HuH-7 (cell line): ENCODE measurements around the gene SYP.
"Not testable (repeated sequence)": the region's sequence is repeated elsewhere in the genome, so short reads cannot be mapped to it uniquely, and the experiment has no call there.

ENCODE experiments used
- DNase-seq: peaks from one replicate; pipeline ENCODE4 v3.0.0; 2011; ENCODE audit warnings: low spot score

SYP gene

GRCh38 chrX:49166914-49167739 is 32.9 kb downstream of the SYP start:
- DNase-seq = no peak

GRCh38 chrX:49165901-49166881 is 33.8 kb downstream of the SYP start:
- DNase-seq = no peak

- DNase-seq = no peak
Measured at GRCh38 chrX:49164589-49165360, 35.2 kb downstream of the SYP start.

- peak; percentile 99 for DNase-seq
Measured at GRCh38 chrX:49163555-49164419, 36.2 kb downstream of the SYP start.

GRCh38 chrX:49162620-49163019 is 37.4 kb downstream of the SYP start, which contains the start of gene MAGIX:
TSS of gene MAGIX (plus strand) at chrX:49162758. CDS start at chrX:49162890, 132 bp downstream.
- no peak for DNase-seq

- no peak for DNase-seq
Measured at GRCh38 chrX:49161632-49162031, 38.4 kb downstream of the SYP start.

GRCh38 chrX:49160908-49161307 is 39.1 kb downstream of the SYP start:
- no peak for DNase-seq

DNA sequence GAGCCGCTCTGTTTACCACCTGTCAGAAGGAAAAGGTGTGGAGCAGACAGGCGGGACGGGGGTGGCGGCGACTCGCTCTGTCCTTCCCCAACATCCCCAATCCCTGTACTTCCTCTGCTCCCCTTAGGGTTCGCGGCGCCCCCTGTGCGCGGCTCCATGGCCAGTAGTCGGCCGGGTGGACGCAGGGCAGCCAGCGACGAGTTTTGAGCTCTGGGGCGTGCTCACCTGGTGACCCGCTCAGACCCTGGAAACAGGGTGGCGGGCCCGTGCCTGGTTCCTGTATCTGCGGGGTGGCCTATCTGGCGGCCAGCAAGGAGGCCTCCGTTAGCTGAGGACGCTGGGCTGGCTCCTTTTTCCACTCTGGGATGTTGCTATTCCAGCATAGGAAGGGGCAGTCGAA is 42.8 kb downstream of the SYP start:
- DNase-seq = no peak

DNA sequence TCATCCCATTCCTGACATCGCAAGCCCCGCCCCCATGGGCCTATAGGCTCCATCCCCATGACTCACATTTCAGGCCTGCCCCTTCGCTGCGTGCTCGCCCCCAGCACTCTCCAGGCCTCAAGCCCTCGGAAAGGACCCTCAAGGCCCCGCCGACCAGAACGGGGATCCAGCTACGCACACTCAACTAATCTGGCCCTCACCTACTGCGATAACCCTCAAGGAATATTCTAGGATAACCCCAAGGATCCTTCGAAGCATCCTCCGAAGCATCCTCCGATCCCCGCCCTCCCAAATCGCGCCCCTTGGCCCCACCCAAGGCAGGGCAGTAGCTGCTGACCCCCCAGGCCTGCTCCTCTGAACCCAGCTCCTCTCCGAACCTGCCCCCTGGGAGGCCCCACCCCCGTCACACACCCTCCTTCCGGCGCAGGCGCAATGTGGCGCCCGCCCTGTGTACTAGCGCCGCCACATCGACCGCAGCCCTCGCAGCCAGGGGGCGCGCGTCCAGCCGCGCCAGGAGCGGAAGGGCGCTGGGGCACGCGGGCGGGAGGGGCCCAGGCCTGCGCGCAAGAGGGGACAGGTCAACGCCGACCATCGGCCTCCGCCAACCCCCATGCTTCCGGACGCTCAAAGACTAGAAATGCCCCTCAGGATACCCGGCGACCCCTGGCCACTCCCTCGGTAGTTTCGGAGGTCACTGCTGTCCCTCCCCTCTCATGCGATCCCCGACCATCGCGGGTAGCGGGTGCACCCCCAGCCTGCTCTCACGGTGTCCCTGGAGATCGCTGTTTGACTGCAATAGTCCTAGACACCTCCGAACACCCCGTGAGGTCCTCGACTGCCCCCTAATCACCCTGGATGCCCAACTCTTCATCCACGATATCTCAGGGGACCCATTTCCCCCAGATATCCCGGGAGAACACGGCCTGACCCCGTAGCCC is 43.8 kb downstream of the SYP start:
- DNase-seq = peak; percentile 68

GRCh38 chrX:49155243-49155899 is 44.6 kb downstream of the SYP start:
- DNase-seq = no peak

- no peak for DNase-seq
Measured at GRCh38 chrX:49153467-49153866, 46.5 kb downstream of the SYP start.

DNA sequence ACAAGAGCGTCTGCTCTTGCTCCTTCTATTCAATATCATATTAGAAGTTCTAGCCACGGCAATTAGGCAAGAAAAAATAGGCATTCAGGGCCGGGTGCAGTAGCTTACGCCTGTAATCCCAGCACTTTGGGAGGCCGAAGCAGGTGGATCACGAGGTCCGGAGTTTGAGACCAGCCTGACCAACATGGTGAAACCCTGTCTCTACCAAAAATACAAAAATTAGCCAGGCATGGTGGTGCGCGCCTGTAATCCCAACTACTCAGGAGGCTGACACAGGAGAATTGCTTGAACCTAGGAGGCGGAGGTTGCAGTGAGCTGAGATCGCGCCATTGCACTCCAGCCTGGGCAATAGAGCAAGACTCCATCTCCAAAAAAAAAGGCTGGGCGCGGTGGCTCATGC is 50.7 kb downstream of the SYP start:
- DNase-seq = not testable (repeated sequence)

- DNase-seq = peak; percentile 18
Measured at GRCh38 chrX:49148390-49149100, 51.4 kb downstream of the SYP start.

GRCh38 chrX:49147936-49148335 is 52.1 kb downstream of the SYP start:
- DNase-seq = no peak

DNA sequence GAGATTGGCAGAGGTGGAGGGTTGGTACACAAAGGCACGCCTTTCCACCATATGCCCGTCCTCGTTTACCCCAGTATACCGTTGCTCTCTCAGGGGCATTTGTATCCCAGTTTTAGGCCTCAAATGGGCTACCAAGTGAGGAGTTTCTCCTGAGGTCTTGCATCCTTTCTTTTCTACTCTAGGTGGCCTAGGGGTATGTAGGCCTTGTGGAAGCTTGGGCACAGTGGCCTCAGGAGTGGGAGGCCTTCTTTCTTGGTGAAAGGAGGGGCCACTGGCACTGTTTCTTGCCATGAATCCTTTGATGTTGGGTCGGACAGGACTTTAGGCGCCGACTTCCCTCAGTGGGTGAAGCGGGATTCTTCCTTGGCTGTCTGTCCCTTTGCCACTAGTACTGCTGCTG is 52.7 kb downstream of the SYP start:
- no peak for DNase-seq

DNA sequence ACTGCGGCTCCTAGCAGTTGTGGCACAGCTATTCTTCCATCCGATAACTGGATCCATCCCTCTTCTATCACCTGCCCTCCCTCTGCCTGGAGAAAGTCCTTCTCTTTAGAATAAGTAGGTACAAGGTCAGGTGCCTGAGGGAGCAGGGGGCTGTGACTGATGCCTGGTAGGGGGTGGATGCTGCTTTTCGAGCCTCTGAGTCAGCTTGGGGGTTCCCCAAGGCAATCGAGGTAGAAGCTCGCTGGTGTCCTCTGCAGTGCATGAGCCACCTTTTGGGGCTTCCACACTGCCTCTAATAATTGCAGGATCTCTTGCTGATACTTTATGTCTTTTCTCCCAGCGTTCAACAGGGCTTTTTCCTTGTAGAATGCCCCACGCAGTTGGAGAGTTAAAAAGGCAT is 56.8 kb downstream of the SYP start:
- DNase-seq = not testable (repeated sequence)

DNA sequence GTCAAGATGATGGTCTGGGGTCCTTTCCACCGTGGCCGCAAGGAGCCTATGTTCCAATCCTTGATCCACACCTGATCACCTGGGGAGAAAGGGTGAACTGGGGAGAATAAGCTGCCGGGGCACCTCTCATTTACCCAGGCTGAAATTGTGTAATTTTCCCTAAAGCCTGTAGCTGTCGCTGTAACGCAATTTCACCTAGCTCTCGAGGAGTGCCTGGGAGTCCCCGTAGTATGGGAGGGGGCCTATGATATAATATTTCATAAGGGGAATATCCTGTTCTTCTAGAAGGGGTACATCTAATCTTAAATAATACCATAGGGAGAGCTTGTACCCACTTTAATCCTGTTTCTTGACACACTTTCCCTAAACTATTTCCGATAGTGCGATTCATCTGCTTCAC is 57.7 kb downstream of the SYP start:
- DNase-seq = not testable (repeated sequence)

GRCh38 chrX:49139713-49140112 is 60.3 kb downstream of the SYP start:
- DNase-seq = no peak
